GM15510 (cell line): ENCODE data around the gene KLHDC8B.

Source experiments
- POLR2A ChIP-seq: IDR thresholded peaks from 3 replicates; pipeline ENCODE4 v1.6.1; 2011; ENCODE audit warnings: borderline replicate concordance; ENCODE audit not compliant: insufficient read length; ENCODE audit errors: extremely low read depth

KLHDC8B gene

DNA sequence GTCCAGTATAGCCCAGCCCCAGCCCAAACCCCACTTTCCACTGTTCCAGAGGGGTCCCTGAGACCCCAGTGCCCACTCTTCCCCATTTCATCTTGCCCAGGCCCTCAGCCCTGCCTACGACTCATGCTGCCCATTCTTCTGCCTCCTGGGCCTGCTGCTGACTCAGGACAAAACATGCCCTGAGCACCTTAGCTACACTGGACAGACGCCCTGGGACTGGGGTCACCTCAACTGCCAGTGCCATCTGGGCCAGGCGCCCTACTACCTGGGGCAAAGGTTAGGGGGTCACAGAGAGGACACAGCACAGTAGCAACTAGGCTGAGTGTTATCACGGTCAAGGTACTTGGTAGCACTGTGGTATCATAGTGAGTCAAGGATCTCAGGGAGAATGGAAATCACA lies 35.9 kb upstream of the KLHDC8B start:
- no peak for TF ChIP-seq POLR2A

DNA sequence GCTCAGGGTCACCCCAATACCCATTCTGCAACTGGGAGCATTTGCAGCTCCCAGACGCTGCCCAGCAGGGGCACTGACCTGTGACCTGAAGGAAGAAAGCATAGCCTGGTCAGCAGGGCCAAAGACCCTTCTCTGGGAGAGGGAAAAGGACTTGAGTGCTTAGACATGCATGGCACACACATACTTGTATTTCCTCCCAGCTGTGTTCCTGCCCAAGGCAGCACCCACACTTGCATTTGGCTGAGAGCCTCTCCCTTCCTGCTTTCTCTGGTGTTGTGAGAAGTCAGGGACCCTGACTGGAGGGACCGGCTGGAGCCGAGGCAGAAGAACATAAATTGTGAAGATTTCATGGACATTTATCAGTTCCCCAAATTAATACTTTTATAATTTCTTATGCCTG lies 31.3 kb upstream of the KLHDC8B start:
- no peak for TF ChIP-seq POLR2A

DNA sequence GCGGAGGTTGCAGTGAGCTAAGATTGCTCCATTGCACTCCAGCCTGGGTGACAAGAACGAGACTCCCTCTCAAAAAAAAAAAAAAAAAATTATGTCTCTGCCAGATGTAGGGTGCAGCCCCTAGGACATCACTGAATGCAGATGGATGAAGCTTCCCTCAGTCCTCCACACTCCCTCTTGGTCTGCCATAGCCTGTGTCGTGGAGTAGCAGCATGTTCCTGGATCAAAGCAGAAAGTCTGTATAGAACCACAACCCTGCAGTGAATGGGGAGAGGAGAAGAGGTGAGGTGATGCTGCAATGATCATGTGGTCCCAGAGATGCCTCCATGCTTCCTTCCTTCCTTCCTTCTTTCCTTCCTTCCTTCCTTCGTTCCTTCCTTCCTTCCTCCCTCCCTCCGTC lies 23.2 kb upstream of the KLHDC8B start:
- TF ChIP-seq POLR2A, result no peak

DNA sequence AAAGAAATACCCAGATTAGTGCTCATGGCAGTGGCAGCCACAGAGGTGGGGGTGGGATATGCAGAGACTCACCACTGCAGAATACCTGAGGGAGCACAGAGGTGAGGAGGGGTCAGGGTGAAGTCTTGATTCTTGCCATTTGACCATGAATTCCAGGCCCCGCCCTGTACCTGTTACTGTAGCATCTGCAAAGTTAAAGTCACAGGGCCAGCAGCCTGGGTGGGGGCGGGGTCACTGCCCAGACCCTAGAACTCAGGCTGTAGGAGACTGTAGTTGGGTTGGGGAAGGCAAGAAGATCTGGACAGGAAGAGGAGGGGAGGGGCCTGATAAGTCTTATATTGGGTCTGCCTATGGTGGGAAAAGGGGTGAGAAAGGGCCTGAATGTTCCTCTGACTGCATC lies 19.8 kb upstream of the KLHDC8B start:
- no peak for TF ChIP-seq POLR2A

DNA sequence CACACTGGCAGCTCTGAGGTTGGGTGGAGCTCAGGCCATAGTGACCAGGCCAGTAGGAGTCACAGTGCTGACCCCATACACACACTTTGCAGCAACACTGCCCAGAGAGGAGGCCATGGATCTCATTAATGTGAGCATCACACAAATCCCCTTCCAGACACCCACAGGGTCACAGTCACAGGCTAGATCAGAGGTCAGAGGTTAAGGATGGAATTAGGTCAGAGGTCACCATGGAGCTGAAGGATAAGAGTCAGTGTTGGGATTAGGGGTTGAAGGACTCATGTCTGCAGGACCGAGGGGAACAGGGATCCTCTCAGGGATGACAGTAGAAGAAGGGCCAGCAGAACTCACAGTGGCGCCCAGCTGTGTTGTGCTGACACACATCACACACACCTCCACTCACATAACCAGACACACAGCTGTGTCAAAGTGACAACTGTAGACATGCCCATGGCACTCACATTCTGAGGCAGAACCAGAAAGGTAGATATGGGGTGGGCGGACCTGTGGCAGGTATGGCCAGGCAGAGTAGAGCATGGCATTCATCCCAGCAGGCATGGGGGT lies 18.0 kb upstream of the KLHDC8B start:
- TF ChIP-seq POLR2A, result no peak

DNA sequence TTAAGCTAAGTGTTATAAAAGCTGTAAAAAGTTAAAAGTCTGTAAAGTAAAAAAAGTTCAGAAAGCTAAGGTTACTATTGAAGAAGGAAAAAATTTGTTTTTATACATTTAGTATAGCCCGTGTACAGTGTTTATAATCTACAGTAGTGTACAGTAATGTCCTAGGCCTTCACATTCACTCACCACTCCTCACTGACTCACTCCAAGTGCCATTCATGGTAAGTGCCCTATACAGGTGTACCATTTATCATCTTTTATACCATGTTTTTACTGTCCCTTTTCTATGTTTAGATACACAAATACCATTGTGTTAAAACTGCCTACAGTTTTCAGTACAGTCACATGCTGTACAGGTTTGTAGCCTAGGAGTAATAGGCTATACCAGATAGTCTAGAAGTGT lies 14.1 kb upstream of the KLHDC8B start:
- TF ChIP-seq POLR2A, result no peak

DNA sequence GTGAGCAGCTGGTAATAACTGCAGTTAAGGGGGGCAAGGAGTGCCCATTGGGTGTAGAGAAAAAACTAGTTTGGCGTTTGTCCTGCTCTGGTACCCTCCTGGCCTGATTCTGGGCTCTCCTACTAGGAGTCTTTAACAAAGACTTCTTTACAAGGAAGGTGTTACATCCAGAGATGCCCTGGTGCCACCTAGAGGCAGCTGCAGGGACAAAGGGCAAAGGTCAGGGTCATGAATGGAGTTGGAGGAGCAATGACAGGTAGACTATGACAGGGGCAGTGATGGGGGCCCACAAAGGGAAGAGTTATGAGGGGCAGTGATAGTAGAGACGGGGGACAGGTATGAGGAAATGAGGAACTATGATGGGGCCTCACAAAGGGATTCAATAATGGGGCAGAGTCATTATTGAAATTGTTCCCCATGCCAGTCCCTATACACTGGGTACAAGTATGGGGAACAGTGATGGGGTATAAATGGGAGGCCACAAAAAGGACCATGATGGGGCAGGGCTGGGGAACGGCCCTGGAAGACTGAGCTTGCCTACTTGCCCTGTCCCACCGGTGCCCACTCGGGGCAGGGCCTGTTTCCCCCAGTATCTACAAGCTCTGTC lies 13.2 kb upstream of the KLHDC8B start:
- no peak for TF ChIP-seq POLR2A

DNA sequence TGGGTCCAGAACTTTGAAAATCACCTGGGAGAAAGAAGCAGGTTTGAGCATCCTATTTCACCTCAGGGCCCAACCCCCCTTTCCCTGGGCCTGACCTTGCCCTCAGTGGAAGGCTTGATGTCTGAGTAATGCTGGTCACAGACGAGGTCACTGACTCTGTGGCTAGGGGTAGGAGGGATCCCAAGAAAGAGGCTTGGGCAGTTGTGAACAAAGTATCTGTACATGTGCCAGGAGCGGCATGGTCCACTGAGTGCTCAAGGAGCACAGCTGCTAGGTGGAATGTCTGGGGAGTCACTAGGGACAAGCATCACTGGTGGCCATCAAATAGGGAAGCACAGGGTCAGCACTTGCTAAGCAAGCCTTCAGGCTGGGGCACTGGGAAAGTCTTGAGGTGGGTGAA lies 12.6 kb upstream of the KLHDC8B start:
- TF ChIP-seq POLR2A, result no peak

DNA sequence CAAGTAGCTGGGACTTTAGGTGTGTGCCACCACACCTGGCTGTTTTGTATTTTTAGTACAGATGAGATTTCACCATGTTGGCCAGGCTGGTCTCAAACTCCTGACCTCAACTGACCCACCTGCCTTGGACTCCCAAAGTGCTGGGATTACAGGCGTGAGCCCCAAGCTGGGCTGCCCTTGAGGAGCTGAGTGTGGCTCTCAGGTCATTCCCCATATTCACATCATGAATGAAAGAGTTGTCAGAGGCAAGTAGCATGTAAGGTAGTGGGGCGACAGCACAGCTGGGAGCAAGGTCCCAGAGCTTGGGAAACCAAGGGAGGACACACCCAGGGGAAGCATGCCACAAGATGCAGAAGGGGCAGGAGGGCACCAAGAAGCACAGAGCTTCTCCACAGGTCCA lies 10.2 kb upstream of the KLHDC8B start:
- no peak for TF ChIP-seq POLR2A

DNA sequence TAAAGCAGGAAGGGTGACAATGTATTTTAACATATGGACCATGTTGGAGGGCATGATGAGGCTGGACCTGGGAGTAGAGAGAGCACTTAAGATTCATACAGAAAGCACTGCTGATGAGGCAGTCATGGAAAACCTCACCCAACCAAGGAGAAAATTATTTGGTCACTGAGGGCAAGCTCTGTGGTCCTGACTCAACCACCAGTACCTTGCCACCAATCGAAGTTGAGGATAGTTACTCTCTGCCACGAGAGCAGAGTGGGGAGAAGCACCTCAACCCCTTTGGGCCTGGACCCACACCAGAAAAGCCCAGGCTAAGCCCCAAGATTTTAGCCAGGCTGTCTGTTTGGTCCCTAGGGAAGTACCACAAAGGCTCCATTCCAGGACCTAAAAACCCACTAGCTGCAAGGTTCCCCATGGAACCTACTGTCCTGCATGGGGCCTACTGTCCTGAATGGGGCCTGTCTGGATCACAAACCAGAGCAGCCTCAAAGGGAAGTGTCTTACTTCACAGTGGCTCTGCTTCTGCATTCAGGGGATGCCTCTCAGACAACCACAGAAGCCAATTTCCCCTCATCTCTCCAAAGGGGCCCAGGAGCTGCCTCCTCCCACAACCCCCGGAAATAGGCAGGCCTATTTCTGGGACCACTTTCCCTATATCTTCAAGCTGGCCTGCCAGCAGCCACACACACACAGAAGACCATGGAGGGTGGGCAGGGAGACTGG lies 9.4 kb upstream of the KLHDC8B start:
- TF ChIP-seq POLR2A, result no peak

DNA sequence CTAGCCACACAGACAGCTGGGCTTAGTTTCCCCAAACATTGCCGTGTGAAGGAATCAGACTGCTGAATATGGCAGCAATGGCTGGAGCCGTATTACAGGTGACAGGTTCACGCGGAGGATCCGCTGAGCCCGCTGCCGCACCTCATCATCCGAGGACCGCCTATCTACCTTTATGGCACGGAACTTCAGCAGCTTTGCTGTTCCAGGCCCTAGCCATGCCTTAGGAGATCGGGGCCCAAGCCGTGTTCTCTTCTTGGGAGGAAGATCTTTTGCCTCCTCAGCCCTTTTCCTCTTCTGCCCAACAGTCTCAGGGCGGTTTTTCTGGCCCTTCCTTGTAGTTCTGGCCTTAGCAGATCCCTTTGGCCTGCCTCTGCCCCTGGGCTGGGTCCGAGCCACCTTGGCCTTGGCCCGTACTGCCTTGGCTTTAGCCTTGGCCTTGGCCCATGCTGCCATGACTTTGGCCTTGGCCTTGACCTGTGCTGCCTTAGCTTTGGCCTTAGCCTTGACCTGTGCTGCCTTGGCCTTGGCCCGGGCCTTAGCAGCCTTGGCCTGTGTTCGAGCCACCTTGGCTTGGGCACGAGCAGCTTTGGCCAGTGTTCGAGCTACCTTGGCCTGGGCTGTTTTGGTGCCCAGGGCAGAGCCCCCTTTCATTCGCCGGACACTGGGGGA lies 8.5 kb upstream of the KLHDC8B start:
- TF ChIP-seq POLR2A, result peak; percentile 17

DNA sequence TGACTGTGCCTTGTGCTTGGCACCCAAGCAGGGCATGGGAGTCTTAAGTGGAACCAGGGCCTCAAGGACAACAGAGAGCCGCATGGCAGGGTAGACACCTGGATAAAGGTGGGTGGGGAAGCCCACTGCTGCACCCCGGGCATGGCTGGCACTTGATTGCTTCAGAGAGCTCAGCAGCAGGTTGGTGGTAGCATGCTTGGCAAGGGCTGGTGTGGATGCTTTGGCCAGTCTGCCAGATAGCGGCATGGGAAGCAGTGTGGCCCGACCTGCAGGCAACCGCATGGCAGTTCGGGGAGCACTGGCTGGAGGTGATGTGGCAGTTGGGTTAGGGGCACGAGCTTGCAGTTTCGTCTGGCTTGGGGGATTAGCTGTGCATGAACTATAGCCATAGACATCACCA lies 7.8 kb upstream of the KLHDC8B start:
- no peak for TF ChIP-seq POLR2A

DNA sequence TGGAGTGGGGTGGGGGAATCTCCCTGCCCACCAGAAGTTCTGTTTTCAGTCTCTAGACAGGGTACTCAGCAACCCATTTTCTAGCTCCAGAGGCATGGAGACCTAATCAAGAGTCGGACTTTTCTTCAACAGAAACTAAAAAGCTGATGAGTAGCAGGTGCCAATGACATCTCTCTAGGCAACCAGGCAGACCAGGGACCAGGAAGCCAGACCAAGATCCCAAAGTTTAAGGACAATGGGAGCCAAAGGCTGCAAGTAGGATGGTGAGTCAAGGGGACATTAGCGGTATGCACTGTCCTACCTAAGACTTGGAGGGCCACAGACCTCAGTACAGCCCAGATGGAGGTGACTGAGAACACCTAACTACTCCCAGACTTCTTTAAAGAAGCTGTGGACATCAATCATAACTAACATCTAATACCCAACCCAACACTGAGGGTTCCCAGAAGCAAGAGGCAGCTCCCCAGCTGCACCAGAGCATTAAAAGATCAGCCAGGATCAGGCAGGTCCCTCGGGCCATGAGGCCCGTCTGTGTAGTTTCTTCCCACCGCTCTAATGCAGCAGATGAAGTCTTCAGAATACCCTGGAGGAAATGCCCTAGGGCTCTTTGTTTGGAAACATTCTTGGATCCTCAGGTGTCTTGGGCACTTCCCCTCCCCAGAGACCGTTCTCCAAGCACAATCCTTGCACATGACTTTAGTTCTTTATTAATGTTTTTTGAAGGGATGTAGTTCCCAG lies 6.2 kb upstream of the KLHDC8B start:
- no peak for TF ChIP-seq POLR2A

DNA sequence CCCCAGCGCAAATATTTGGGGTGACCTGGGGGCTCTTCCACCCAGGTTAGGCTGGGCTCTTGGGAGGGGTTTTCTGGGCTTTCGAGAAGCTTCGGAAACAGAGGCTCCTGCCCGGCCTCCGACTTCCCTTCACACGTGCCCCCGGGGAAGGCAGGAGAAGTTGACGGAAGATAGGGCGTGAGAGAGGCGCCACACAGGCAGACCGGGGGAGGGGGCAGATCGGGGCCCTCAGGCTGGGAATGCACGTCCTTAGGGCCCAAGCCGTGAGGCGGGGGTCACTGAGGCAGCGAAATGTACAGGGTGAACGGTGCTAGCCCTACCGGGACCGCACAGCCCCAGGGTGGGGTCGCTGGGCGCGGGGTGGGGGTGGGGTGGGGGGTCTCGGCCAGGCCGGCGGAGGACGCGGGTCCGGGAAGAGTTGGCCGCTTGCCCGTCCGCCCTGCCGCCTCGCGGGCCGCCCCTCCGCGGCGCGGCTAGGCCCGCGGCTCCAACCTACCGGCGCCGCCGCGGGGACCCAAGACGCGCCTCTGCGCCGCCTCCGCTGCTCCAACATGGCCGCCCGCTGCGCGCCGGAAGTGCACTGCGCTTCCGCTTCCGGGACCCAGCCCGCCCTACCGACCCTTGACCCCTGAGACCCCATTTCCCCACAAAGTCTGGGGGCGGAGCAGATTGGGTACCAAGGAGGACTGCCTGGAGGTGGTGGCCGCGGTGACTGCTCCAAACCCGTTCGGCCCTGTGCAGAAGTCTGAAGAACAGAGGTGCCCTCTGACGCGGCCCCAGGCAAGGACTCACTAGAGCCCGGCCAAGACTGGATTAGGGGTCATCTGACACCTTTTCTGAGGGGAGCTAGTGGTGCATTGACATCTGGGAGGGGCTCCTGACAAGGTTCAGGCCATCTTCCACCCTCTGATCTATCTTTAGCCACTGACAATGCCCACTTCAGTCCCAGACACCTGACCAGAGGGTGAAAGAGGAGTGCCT lies 5.3 kb upstream of the KLHDC8B start, which contains the start of gene CCDC71:
Gene CCDC71, minus strand, starts transcription at position 561 of the 981 bp plus-strand sequence. CDS start 2,123 bp downstream, outside the sequence.
- peak; percentile 83 for TF ChIP-seq POLR2A
